ENCODE results near the gene CDK5RAP2. TPM values are rescaled to one million over a fixed set of nuclear protein-coding genes. Genes with fewer than 3 reads are reported as not detected.

CDK5RAP2 gene
- total RNA-seq, 4 donors from 2014 or later = 53.5 to 74.2 (median 55.7) TPM

DNA sequence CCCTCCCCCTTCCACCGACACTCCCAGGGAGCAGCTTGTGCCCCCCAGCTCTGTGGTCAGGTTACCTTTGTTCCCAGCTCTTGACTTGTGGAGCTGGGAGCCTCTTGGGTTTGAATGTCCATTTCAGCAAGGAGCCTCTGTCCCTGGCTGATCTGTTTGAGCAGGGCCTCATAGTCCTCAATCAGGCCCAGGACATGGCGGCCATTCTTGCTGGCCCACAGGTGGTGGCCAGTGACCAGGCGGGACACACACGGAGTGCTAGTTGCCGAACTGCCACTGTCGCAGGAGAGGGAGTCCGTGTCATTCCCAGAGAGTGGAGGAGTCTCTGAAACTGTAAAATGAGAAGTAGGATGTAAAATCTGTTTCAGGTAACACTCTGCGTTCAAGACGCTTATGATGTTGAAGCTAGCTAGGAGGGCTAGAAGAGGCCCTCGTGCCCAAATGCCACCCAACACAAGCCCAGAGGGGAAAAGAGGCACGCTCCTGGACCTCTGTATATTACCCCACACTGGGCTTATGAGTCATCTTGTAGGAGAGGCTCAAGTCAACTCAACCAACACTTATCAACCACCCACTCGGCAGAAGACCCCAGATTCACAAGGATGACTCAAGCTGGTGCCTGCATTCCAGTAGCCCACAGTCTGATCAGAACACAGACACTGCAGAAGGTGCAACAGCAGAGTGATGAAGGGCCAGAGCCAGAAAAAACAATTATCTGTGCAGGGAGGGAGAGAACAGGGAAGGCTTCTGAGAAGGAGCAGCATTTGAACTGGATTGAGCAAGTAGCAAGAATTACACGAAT, 177.0 kb downstream of the CDK5RAP2 start:
- intact Hi-C loops (cut with DNase I; ENCODE audit: low total_unique reads) = no loop called here
- 87 to 91% methylated on average over 11 to 13 of the region's 13 CpGs for WGBS, 2 donors
- no peak for TF ChIP-seq POLR2A (IDR thresholded peaks at IDR 0.05)
- TF ChIP-seq, protein P1, sequence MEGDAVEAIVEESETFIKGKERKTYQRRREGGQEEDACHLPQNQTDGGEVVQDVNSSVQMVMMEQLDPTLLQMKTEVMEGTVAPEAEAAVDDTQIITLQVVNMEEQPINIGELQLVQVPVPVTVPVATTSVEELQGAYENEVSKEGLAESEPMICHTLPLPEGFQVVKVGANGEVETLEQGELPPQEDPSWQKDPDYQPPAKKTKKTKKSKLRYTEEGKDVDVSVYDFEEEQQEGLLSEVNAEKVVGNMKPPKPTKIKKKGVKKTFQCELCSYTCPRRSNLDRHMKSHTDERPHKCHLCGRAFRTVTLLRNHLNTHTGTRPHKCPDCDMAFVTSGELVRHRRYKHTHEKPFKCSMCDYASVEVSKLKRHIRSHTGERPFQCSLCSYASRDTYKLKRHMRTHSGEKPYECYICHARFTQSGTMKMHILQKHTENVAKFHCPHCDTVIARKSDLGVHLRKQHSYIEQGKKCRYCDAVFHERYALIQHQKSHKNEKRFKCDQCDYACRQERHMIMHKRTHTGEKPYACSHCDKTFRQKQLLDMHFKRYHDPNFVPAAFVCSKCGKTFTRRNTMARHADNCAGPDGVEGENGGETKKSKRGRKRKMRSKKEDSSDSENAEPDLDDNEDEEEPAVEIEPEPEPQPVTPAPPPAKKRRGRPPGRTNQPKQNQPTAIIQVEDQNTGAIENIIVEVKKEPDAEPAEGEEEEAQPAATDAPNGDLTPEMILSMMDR (IDR thresholded peaks at IDR 0.05) = no peak
- no peak for DNase-seq (ENCODE audit: low spot score in 2 of 2)
- H3K4me3 ChIP-seq (ENCODE audit: low read depth, poor library complexity, severe bottlenecking) = no peak overlapping the region

GRCh38 chr9:120399940-120400339, 180.0 kb downstream of the CDK5RAP2 start:
- intact Hi-C loops (cut with DNase I; ENCODE audit: low total_unique reads) = no loop called here
- WGBS, 2 donors = 95 to 100% methylated on average over 2 of the region's 2 CpGs
- H3K4me3 ChIP-seq (ENCODE audit: low read depth, poor library complexity, severe bottlenecking) = no peak overlapping the region
- TF ChIP-seq POLR2A (IDR thresholded peaks at IDR 0.05) = no peak
- TF ChIP-seq, protein P1 (IDR thresholded peaks at IDR 0.05) = no peak
- no peak for DNase-seq (ENCODE audit: low spot score in 2 of 2)

GRCh38 chr9:120398286-120398685, 181.7 kb downstream of the CDK5RAP2 start:
- no peak for DNase-seq (ENCODE audit: low spot score in 2 of 2)
- no peak overlapping the region for H3K4me3 ChIP-seq (ENCODE audit: low read depth, poor library complexity, severe bottlenecking)
- no peak for TF ChIP-seq POLR2A (IDR thresholded peaks at IDR 0.05)
- TF ChIP-seq, protein P1 (IDR thresholded peaks at IDR 0.05) = no peak
- intact Hi-C loops (cut with DNase I; ENCODE audit: low total_unique reads) = no loop called here

DNA sequence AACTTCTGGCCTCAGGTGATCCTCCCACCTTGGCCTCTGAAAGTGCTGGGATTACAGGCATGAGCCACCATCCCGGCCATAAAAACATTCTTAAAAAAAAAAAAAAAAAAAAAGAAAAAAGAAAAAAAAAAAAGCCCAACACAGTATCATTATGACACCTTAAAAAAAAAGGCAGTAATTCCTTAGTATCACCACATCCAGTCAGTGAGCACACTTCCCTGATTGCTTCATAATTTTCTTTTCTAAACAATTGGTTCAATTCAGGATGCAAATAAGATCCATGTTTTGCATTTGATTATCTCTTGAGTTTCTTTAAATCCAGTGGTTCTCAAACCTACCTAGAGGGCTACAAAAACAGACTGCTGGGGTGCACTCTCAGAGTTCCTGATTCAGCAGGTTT, 182.5 kb downstream of the CDK5RAP2 start:
- H3K4me3 ChIP-seq (ENCODE audit: low read depth, poor library complexity, severe bottlenecking) = no peak overlapping the region
- intact Hi-C loops (cut with DNase I; ENCODE audit: low total_unique reads) = no loop called here
- WGBS, 2 donors = 91 to 94% methylated on average over 1 of the region's 1 CpG
- no peak for TF ChIP-seq POLR2A (IDR thresholded peaks at IDR 0.05)
- TF ChIP-seq, protein P1 (IDR thresholded peaks at IDR 0.05) = no peak
- no peak for DNase-seq (ENCODE audit: low spot score in 2 of 2)

DNA sequence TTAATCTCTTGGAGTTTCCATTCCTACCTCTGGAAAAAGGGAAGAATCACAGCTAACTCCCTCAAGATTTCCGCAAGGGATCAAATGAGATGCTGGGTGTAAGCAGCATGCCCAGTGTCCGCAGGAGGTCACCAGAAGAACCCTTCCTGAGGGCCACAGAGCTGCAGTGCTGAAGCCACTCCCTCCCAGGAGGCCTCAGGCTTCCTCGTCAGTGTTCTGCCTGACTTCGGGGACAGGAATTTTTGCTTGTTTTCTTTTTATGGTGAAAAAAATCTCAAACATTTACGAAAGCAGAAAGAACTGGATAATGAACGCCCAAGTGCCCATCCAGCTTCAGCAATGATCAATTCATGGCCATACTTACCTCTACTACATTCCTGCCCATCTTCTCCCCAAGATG, 183.0 kb downstream of the CDK5RAP2 start:
- H3K4me3 ChIP-seq (ENCODE audit: low read depth, poor library complexity, severe bottlenecking) = no peak overlapping the region
- TF ChIP-seq POLR2A (IDR thresholded peaks at IDR 0.05) = no peak
- TF ChIP-seq, protein P1 (IDR thresholded peaks at IDR 0.05) = no peak
- WGBS, 2 donors = 88 to 97% methylated on average over 6 of the region's 6 CpGs
- no peak for DNase-seq (ENCODE audit: low spot score in 2 of 2)
- intact Hi-C loops (cut with DNase I; ENCODE audit: low total_unique reads) = no loop called here

DNA sequence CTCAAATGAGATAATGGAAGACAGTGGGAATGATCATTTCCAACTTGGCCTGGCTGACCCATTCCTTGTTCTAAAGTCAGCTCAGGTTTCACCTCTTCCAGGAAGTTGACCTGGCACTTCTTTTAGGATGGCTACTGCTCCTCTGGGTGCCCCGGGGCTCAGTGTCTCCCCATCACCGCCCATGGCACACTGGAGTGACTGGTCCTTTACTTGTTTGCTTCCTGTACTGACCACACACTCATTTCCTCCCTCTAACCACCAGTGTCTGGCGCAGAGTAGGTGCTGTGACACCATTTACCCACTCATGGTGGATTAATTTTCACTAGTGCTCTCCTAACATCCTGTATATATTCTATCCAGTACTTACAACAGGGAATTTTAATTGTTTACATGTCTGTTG, 183.5 kb downstream of the CDK5RAP2 start:
- intact Hi-C loops (cut with DNase I; ENCODE audit: low total_unique reads) = no loop called here
- WGBS, 2 donors = 83 to 92% methylated on average over 3 of the region's 3 CpGs
- H3K4me3 ChIP-seq (ENCODE audit: low read depth, poor library complexity, severe bottlenecking) = no peak overlapping the region
- DNase-seq (ENCODE audit: low spot score in 2 of 2) = peak in 1 of 2 donors; percentile 8
- no peak for TF ChIP-seq POLR2A (IDR thresholded peaks at IDR 0.05)
- TF ChIP-seq, protein P1 (IDR thresholded peaks at IDR 0.05) = no peak
